ENCODE results near the gene PCYOX1L.

PCYOX1L gene

GRCh38 chr5:149357370-149358293, at the start of gene PCYOX1L:
PCYOX1L (plus strand) TSS chr5:149358046; CDS start chr5:149358069, 23 bp downstream.
- peak; percentile 85 for DNase-seq

GRCh38 chr5:149309354-149309753, 48.5 kb upstream of the PCYOX1L start:
- no peak for DNase-seq

- DNase-seq, result no peak
Observed at GRCh38 chr5:149310488-149310887, 47.4 kb upstream of the PCYOX1L start.

- no peak for DNase-seq
Observed at GRCh38 chr5:149310947-149311658, 46.7 kb upstream of the PCYOX1L start.

GRCh38 chr5:149313151-149313841, 44.5 kb upstream of the PCYOX1L start:
- DNase-seq, result no peak

GRCh38 chr5:149314571-149315111, 43.2 kb upstream of the PCYOX1L start:
- DNase-seq, result no peak

- no peak for DNase-seq
Observed at GRCh38 chr5:149315753-149316152, 42.1 kb upstream of the PCYOX1L start.

- peak; percentile 11 for DNase-seq
Observed at GRCh38 chr5:149317281-149318048, 40.4 kb upstream of the PCYOX1L start.

- DNase-seq, result no peak
Observed at GRCh38 chr5:149319174-149319573, 38.7 kb upstream of the PCYOX1L start.

- DNase-seq, result peak; percentile 77
Observed at GRCh38 chr5:149320791-149321330, 37.0 kb upstream of the PCYOX1L start.

GRCh38 chr5:149322518-149322917, 35.3 kb upstream of the PCYOX1L start:
- DNase-seq, result no peak

- DNase-seq, result no peak
Observed at GRCh38 chr5:149323210-149323609, 34.6 kb upstream of the PCYOX1L start.

GRCh38 chr5:149323621-149324205, 34.1 kb upstream of the PCYOX1L start:
- DNase-seq, result no peak

- no peak for DNase-seq
Observed at GRCh38 chr5:149324641-149325040, 33.2 kb upstream of the PCYOX1L start.

GRCh38 chr5:149325166-149325735, 32.6 kb upstream of the PCYOX1L start:
- DNase-seq, result peak; percentile 68

- DNase-seq, result no peak
Observed at GRCh38 chr5:149325894-149326293, 32.0 kb upstream of the PCYOX1L start.

GRCh38 chr5:149326611-149327010, 31.2 kb upstream of the PCYOX1L start:
- no peak for DNase-seq

- DNase-seq, result no peak
Observed at GRCh38 chr5:149328177-149328576, 29.7 kb upstream of the PCYOX1L start.

- DNase-seq, result no peak
Observed at GRCh38 chr5:149333711-149334443, 24.0 kb upstream of the PCYOX1L start.

- no peak for DNase-seq
Observed at GRCh38 chr5:149337736-149338135, 20.1 kb upstream of the PCYOX1L start.
